ENCODE results near the gene URB1.
A peak's percentile ranks its signal among the peaks of the same experiment; 100 is the strongest.
"Not testable (repeated sequence)": the region's sequence is repeated elsewhere in the genome, so short reads cannot be mapped to it uniquely, and the experiment has no call there.

Gene URB1

DNA sequence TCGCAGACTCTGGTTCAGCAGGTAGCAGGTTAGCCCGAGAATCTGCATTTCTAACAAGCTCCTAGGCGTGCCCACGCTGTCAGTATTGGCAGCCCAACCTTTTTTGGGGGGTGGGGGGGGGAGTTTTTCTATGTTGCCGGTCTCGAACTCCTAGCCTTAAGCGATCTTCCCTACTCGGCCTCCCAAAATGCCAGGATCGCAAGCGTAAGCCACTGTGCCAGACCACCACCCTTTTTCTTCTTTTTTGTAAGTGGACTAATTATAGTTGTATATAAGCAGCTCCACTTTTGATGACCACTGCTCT lies 113.5 kb downstream of the URB1 start:
- no peak for DNase-seq

- DNase-seq = peak; percentile 95
These were observed 114.1 kb downstream of the URB1 start, which contains the start of gene MIS18A for GRCh38 chr21:32278518-32279376. MIS18A (minus strand) TSS chr21:32279049; CDS start chr21:32279014, 35 bp downstream.

- DNase-seq = no peak
These were observed 114.7 kb downstream of the URB1 start for GRCh38 chr21:32278103-32278502.

DNA sequence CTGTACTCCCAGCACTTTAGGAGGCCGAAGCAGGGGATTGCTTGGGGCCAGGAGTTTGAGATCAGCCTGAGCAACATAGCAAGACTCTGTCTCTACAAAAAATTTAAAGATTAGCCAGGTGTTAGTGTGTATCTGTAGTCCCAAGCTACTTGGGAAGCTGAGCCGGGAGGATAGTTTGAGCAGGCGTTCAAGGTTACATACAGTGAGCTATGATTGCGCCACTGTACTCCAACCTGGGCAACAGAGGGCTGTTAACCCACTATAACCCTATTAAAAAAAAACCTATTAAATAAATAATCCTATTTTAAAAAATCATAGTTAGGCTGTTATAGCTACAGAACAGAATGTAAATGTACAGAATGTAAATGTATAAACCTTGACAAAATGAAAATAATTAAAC lies 116.1 kb downstream of the URB1 start:
- DNase-seq = no peak

DNA sequence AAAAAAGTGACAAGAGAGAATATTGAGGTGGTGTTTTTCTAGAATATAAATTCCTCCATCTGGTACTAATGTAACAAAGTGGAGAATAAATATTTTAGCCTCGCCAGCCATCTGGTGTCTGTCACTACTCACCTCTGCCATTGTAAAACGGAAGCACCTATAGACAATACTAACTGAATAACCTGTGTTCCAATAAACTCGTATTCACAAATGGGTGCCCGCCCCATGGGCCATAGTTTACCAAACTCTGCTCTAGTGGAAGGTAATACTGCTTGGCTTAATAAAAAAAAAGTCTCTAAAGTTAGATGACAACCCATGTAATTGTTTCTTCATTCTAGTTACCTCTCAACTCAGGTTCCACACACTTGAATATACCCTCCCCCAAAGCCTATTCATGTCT lies 122.1 kb downstream of the URB1 start:
- peak; percentile 74 for DNase-seq

DNA sequence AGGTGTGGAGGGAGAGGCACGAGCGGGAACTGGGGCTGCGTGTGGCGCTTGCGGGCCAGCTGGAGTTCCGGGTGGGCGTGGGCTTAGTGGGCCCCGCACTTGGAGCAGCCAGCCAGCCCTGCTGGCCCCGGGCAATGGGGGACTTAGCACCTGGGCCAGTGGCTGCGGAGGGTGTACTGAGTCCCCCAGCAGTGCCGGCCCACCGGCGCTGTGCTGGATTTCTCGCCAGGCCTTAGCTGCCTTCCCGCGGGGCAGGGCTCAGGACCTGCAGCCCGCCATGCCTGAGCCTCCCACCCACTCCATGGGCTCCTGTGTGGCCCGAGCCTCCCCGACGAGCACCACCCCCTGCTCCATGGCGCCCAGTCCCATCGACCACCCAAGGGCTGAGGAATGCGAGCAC lies 127.5 kb downstream of the URB1 start:
- DNase-seq = not testable (repeated sequence)

DNA sequence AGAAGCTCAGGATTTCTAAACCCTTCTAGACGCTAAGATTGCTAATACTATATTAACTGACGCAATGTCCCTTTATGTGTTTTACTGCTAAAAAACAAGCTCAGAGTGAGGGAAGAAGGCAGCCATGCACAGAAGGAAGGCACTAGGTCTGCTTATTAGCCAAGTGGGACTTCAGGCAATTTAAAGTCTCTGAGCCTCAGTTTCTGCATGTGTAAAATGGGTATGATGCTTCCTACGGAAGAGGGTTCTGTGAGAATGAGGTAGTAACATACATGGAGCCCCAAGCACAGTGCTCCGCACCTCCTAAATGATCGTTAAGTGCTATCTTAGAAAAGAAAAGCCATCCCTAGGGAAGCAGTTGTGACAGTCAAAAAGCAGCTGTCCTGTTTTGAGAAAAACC lies 130.9 kb downstream of the URB1 start:
- DNase-seq = no peak

Data from NCI-H2171 treated with DMSO at 0.1 percent for 48 hours (cell line).